Karpas-422 (cell line): ENCODE measurements around the gene PCDHB7. TPM values are rescaled to one million over a fixed set of nuclear protein-coding genes. Genes with fewer than 3 reads are reported as not detected.
"Not testable (repeated sequence)": the region's sequence is repeated elsewhere in the genome, so short reads cannot be mapped to it uniquely, and the experiment has no call there.

ENCODE experiments used
- DNase-seq: peaks from one replicate; pipeline ENCODE4 v3.0.0-alpha.2; 2015
- H2AFZ ChIP-seq: fragments of 200-600 bp; sonication (generic); 2 replicates; pipeline ENCODE4 v1.6.1; 2014; ENCODE audit warnings: antibody characterized with exemption, low read length, mixed read lengths
- H3K27ac ChIP-seq: fragments of 200-600 bp; sonication (generic); 2 replicates; pipeline ENCODE4 v1.5.1; 2014; ENCODE audit warnings: mild to moderate bottlenecking, low read length, moderate library complexity
- H3K27me3 ChIP-seq: fragments of 200-600 bp; sonication (generic); 2 replicates; pipeline ENCODE4 v1.6.1; 2014; ENCODE audit warnings: low read length, mixed read lengths
- H3K36me3 ChIP-seq: fragments of 200-600 bp; sonication (generic); 2 replicates; pipeline ENCODE4 v1.6.1; 2014; ENCODE audit warnings: low read length, mixed read lengths; ENCODE audit not compliant: insufficient read depth
- H3K4me1 ChIP-seq: fragments of 200-600 bp; sonication (generic); 2 replicates; pipeline ENCODE4 v1.6.1; 2014; ENCODE audit warnings: mild to moderate bottlenecking, low read length, mixed read lengths
- H3K4me2 ChIP-seq: fragments of 200-600 bp; sonication (generic); 2 replicates; pipeline ENCODE4 v1.6.1; 2014; ENCODE audit warnings: low read length, low read depth, mild to moderate bottlenecking; ENCODE audit not compliant: poor library complexity, severe bottlenecking
- H3K4me3 ChIP-seq: fragments of 200-600 bp; sonication (generic); 2 replicates; pipeline ENCODE4 v1.5.1; 2014; ENCODE audit warnings: mild to moderate bottlenecking, antibody characterized with exemption, low read length, mixed read lengths
- H3K79me2 ChIP-seq: fragments of 200-600 bp; sonication (generic); 2 replicates; pipeline ENCODE4 v1.6.1; 2014; ENCODE audit warnings: mild to moderate bottlenecking, low read length, mixed read lengths
- H3K9ac ChIP-seq: fragments of 200-600 bp; sonication (generic); 2 replicates; pipeline ENCODE4 v1.6.0; 2014; ENCODE audit warnings: low read length
- H3K9me2 ChIP-seq: fragments of 200-600 bp; sonication (generic), shearing (Covaris generic); replicated peaks from 2 replicates; pipeline ENCODE4 v1.6.0; 2014; ENCODE audit warnings: mild to moderate bottlenecking, low read length, moderate library complexity; ENCODE audit not compliant: insufficient read depth
- H3K9me3 ChIP-seq: fragments of 300-700, 200-600 bp; sonication (generic); 2 replicates; pipeline ENCODE4 v1.6.1; 2014; ENCODE audit warnings: low read length, mixed read lengths
- H4K20me1 ChIP-seq: fragments of 200-600 bp; sonication (generic); 2 replicates; pipeline ENCODE4 v1.6.1; 2014; ENCODE audit warnings: mild to moderate bottlenecking, antibody characterized with exemption, low read length, low read depth; ENCODE audit not compliant: insufficient read depth
- total RNA-seq: library from RNA; depleted of rRNA; stranded (reverse); fragments of >200 nt; shearing (Covaris generic); gene quantifications from 2 replicates; pipeline ENCODE4 v1.2.3, GENCODE V29; 2014; ENCODE audit warnings: low replicate concordance

Gene PCDHB7
- total RNA-seq, 1 experiment from 2014 or later: not detected

DNA sequence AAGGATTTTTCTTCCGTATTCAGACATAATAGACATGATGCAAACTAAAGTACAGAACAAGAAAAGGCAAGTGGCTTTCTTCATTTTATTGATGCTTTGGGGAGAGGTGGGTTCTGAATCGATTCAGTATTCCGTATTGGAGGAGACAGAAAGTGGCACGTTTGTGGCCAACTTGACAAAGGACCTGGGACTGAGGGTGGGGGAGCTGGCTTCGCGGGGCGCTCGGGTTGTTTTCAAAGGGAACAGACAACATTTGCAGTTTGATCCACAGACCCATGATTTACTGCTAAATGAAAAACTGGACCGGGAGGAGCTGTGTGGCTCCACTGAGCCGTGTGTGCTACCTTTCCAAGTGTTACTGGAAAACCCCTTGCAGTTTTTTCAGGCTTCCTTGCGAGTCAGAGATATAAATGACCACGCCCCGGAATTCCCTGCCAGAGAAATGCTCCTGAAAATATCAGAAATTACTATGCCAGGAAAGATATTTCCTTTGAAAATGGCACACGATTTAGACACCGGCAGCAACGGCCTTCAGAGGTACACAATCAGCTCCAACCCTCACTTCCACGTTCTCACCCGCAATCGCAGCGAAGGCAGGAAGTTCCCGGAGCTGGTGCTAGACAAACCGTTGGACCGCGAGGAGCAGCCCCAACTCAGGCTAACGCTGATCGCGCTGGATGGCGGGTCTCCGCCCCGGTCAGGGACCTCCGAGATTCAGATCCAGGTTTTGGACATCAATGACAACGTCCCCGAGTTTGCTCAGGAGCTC is 22.0 kb upstream of the PCDHB7 start:
- Histone ChIP-seq H3K9me2 (no peaks in the 10 kb centered on the region), H3K27ac (no peak overlapping the region), H3K79me2 (no peaks in the 10 kb centered on the region), H3K4me2 (no peak overlapping the region), H2AFZ (no peak overlapping the region), H3K4me1 (no peaks in the 10 kb centered on the region), H3K9ac (no peak overlapping the region), H3K27me3 (no peaks in the 10 kb centered on the region), H3K36me3 (no peaks in the 10 kb centered on the region), H3K4me3 (no peak overlapping the region), H4K20me1 (no peaks in the 10 kb centered on the region), H3K9me3 (no peaks in the 10 kb centered on the region)
- DNase-seq: no peak

DNA sequence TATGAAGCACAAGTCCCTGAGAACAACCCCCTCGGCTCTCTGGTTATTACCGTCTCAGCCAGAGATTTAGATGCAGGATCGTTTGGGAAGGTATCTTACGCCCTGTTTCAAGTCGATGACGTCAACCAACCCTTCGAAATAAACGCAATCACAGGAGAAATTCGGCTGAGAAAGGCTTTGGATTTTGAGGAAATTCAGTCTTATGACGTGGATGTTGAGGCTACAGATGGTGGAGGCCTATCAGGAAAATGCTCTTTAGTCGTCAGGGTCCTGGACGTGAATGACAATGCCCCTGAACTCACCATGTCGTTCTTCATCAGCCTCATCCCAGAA is 21.5 kb upstream of the PCDHB7 start:
- H4K20me1 ChIP-seq: no peaks in the 10 kb centered on the region

DNA sequence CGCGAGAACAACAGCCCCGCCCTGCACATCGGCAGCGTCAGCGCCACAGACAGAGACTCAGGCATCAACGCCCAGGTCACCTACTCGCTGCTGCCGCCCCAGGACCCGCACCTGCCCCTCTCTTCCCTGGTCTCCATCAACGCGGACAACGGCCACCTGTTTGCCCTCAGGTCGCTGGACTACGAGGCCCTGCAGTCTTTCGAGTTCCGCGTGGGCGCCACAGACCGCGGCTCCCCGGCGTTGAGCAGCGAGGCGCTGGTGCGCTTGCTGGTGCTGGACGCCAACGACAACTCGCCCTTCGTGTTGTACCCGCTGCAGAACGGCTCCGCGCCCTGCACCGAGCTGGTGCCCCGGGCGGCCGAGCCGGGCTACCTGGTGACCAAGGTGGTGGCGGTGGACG is 20.8 kb upstream of the PCDHB7 start:
- not testable (repeated sequence) for H2AFZ ChIP-seq, H3K27me3 ChIP-seq, H3K4me1 ChIP-seq, H3K9me2 ChIP-seq, H3K4me2 ChIP-seq, H3K79me2 ChIP-seq, H3K27ac ChIP-seq, H3K4me3 ChIP-seq, H3K9me3 ChIP-seq, H3K36me3 ChIP-seq, H3K9ac ChIP-seq, H4K20me1 ChIP-seq, DNase-seq

More for the DNA sequence above, 21.5 kb upstream of the PCDHB7 start:
- Histone ChIP-seq H3K9ac (no peak overlapping the region), H3K4me3 (no peak overlapping the region), H3K36me3 (no peaks in the 10 kb centered on the region), H3K9me3 (no peaks in the 10 kb centered on the region), H3K79me2 (no peaks in the 10 kb centered on the region), H3K4me1 (no peaks in the 10 kb centered on the region), H3K4me2 (no peak overlapping the region), H2AFZ (no peak overlapping the region), H3K27ac (no peak overlapping the region), H3K9me2 (no peaks in the 10 kb centered on the region), H3K27me3 (no peaks in the 10 kb centered on the region)
- DNase-seq: no peak

DNA sequence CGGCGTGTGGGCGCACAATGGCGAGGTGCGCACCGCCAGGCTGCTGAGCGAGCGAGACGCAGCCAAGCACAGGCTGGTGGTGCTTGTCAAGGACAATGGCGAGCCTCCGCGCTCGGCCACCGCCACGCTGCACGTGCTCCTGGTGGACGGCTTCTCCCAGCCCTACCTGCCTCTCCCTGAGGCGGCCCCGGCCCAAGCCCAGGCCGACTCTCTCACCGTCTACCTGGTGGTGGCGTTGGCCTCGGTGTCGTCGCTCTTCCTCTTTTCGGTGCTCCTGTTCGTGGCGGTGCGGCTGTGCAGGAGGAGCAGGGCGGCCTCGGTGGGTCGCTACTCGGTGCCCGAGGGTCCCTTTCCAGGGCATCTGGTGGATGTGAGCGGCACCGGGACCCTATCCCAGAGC is 20.3 kb upstream of the PCDHB7 start:
- H3K4me2 ChIP-seq, H3K4me1 ChIP-seq, H3K9ac ChIP-seq, H4K20me1 ChIP-seq, H2AFZ ChIP-seq, H3K27me3 ChIP-seq, H3K4me3 ChIP-seq, H3K9me3 ChIP-seq, H3K27ac ChIP-seq, H3K9me2 ChIP-seq, H3K36me3 ChIP-seq, H3K79me2 ChIP-seq, DNase-seq: not testable (repeated sequence)

DNA sequence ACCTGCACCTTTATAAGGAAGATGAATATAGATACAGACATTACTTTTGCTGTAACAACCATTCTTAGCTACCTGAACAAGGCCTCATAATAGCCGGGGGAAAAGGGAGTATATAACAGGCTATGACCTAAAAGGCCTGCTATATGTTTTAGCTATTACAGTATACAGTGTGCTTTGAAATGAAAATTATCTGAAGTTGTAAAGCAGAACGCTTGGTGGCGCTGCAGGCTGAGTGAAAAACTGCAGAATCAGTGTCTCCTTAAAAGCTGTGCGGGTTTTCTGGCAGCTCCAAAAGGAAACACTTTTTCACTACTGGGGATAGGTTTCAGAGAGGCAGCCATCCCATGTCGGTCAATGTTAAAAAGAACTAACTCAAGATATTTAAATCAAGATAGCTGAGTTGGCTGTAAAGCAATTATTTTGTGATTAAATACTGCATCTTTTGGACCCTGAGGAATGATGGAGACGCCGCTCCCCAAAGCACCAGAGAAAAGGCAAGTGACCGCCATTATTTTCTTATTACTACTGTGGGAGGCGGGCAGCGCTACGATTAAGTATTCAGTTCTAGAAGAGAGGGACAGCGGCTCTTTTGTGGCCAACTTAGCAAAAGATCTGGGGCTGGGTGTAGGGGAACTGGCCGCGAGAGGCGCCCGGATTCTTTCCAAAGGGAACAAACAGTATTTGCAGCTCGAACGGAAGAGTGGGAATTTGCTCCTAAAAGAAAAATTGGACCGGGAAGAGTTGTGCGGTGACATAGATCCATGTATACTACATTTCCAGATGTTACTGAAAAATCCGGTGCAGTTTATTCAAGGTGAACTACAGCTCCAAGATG is 16.7 kb upstream of the PCDHB7 start:
- Histone ChIP-seq H3K4me2 (no peak overlapping the region), H3K27me3 (no peaks in the 10 kb centered on the region), H3K36me3 (no peaks in the 10 kb centered on the region), H3K4me1 (no peaks in the 10 kb centered on the region), H3K9me3 (no peaks in the 10 kb centered on the region), H3K4me3 (no peak overlapping the region), H4K20me1 (no peaks in the 10 kb centered on the region), H2AFZ (no peak overlapping the region), H3K27ac (no peak overlapping the region), H3K9ac (no peak overlapping the region), H3K9me2 (no peaks in the 10 kb centered on the region), H3K79me2 (no peaks in the 10 kb centered on the region)
- peak; percentile 69 for DNase-seq

DNA sequence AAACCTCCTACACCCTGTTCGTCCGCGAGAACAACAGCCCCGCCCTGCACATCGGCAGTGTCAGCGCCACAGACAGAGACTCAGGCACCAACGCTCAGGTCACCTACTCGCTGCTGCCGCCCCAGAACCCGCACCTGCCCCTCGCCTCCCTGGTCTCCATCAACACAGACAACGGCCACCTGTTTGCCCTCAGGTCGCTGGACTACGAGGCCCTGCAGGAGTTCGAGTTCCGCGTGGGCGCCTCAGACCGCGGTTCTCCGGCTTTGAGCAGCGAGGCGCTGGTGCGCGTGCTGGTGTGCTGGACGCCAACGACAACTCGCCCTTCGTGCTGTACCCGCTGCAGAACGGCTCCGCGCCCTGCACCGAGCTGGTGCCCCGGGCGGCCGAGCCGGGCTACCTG is 15.1 kb upstream of the PCDHB7 start:
- not testable (repeated sequence) for H3K27me3 ChIP-seq, H3K4me2 ChIP-seq, H3K27ac ChIP-seq, H4K20me1 ChIP-seq, H3K4me1 ChIP-seq, H2AFZ ChIP-seq, H3K79me2 ChIP-seq, H3K9me3 ChIP-seq, H3K9me2 ChIP-seq, H3K9ac ChIP-seq, DNase-seq, H3K4me3 ChIP-seq, H3K36me3 ChIP-seq

DNA sequence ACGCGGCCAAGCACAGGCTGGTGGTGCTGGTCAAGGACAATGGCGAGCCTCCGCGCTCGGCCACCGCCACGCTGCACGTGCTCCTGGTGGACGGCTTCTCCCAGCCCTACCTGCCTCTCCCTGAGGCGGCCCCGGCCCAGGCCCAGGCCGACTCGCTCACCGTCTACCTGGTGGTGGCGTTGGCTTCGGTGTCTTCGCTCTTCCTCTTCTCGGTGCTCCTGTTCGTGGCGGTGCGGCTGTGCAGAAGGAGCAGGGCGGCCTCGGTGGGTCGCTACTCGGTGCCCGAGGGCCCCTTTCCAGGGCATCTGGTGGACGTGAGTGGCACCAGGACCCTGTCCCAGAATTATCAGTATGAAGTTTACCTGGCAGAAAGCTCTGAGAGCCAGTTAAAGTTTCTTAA is 14.5 kb upstream of the PCDHB7 start:
- H3K9ac ChIP-seq, H3K9me3 ChIP-seq, H3K27ac ChIP-seq, H2AFZ ChIP-seq, H3K79me2 ChIP-seq, H3K4me1 ChIP-seq, DNase-seq, H4K20me1 ChIP-seq, H3K9me2 ChIP-seq, H3K27me3 ChIP-seq, H3K36me3 ChIP-seq, H3K4me3 ChIP-seq, H3K4me2 ChIP-seq: not testable (repeated sequence)

DNA sequence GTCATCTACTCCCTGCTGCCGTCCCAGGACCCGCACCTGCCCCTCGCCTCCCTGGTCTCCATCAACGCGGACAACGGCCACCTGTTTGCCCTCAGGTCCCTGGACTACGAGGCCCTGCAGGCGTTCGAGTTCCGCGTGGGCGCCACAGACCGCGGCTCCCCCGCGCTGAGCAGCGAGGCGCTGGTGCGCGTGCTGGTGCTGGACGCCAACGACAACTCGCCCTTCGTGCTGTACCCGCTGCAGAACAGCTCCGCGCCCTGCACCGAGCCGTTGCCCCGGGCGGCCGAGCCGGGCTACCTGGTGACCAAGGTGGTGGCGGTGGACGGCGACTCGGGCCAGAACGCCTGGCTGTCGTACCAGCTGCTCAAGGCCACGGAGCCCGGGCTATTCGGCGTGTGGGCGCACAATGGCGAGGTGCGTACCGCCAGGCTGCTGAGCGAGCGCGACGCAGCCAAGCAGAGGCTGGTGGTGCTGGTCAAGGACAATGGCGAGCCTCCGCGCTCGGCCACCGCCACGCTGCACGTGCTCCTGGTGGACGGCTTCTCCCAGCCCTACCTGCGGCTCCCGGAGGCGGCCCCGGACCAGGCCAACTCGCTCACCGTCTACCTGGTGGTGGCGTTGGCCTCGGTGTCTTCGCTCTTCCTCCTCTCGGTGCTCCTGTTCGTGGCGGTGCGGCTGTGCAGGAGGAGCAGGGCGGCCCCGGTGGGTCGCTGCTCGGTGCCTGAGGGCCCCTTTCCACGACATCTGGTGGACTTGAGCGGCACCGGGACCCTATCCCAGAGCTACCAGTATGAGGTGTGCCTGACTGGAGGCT is 2.1 kb downstream of the PCDHB7 start:
- H3K9me3 ChIP-seq, H3K4me1 ChIP-seq, H3K4me3 ChIP-seq, H3K36me3 ChIP-seq, H3K9ac ChIP-seq, H4K20me1 ChIP-seq, H2AFZ ChIP-seq, DNase-seq, H3K9me2 ChIP-seq, H3K4me2 ChIP-seq, H3K27me3 ChIP-seq, H3K27ac ChIP-seq, H3K79me2 ChIP-seq: not testable (repeated sequence)
